ENCODE data around the gene LDLRAD2.

Gene LDLRAD2

GRCh38 chr1:21842606-21843162 is 30.6 kb downstream of the LDLRAD2 start:
- no peak for DNase-seq (ENCODE audit: low spot score)

- no peak for DNase-seq (ENCODE audit: low spot score)
Measured at GRCh38 chr1:21843208-21843607, 31.1 kb downstream of the LDLRAD2 start.

DNA sequence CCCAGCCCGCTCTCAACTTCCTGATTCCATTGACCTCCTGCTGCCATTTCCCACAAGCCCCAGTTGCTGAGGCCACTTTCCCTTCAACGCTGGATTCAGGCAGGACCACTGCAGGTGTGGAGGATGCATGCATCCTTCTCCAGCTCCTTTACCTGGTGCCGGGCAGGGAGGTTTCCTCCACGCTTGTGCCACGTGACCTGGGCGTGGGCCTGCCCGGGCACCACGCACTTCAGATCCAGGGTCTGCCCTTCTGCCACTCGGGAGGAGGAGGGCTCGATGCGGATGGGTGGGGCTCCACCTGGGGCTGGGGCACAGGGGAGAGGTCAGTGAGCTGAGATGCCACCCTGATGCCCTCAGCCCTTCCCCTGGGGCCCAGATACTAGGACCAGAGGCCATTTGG is 31.9 kb downstream of the LDLRAD2 start:
- DNase-seq (ENCODE audit: low spot score) = no peak

DNA sequence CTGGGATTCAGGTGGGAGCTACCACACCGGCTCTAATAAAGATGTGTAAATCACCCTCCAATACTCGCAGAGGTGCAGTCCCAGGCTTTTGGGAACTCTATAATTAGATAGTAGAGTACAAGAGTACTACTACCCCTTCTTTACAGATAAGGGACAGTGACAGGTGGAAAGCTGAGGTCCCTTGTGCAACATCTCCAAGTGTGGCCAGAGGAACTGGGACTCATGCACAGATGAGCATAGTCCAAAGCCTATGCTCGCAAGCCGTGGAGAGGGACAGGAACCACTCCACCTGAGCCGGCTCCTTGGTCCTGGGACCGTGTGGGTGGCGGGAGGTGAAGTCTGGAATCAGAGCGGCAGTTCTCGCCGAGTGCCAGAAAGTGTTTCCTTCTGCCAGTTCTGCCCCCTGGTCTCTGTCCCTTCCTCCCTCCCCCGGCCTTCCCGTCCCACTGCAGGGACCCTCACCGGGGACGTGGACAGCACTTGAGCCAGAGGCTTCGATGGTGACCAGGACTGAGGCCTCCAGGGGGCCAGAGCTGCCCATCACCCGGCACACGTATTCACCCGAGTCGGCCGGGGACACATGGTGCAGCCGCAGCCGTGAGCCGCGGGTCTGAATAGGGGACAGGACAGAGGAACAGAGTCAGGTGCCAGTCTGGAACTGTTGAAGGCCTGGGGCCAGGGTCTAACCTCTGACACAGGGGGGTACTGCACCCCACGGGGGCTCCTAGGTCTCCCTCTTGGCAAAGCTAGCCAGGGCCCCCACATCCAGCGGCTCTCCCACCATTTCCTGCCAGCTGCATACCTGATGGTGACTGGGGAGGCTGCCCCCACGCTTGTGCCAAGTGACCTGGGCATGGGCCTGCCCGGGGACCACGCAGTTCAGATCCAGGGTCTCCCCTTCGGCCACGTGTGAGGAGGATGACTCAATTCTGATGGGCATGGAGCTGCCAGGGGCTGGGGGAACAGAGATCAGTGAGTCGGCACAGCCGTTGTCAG is 33.9 kb downstream of the LDLRAD2 start:
- DNase-seq (ENCODE audit: low spot score) = no peak

DNA sequence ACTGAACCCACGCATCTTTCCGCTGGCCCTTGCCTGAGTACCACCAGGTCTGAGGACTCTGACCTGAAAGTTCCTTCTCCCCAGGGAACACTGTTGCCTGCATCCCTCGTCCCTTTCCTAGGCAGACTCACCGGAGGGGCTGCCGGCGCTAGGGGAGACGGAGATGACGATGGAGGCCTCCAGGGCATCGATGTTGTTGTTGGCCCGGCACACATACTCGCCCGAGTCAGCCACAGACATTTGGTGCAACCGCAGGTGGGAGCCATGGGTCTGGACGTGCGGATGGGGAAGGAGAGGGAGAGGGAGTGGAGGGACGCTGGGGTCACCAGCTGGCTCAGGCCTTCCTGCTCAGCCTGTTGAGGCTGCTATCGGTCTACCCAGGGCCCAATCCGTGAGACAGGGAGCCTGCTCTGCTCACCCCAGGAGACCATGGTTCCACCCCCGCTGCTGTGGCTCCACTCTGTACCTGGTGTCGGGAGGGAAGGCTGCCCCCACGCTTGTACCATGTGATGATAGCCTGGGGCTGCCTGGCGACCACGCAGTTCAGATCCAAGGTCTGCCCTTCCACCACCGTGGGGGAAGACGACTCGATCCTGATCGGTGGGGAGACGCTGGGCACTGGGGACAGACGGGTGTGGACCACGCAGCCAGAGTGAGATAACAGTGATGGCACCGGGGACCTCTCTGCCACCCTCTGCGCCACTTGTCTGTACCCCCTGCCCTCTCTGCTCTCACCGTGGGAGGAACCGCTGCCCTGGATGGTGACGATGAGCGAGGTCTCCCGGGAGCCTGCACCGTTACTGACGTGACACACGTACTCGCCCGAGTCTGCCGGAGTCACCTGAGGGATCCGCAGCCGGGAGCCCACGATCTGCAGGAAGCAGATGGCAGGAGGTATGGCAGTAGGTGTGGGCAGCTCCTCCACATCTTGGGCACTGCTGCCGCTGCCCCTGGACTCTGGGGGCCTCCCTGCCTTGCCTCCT is 35.4 kb downstream of the LDLRAD2 start:
- DNase-seq (ENCODE audit: low spot score) = no peak

DNA sequence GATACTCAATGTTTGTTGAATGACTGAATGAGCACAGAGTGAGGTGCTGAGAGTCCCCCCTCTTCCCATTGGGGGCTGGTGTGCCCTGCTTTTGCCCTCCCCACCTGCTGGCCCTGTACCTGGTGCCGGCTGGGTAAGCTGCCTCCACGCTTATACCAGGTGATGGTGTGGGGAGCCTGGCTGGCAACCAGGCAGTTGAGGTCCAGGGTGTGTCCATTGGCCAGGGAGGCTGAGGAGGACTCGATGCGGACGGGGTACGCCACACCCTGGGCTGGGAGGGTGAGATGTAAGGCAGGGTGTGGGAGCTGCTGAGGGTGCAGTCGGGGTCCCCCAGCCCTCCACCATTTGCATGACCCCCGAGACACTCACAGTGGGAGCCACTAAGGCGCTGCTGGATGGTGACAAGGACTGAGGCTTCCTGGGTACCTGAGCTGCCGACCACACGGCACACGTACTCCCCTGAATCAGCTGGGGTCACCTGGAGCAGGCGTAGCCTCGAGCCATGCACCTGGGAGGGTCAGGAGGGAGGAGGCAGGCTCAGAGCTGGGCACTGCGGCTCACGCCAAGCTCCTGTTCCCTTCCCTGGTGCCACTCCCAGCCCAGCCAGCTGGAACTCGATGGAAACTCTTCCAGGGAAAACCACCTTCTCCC is 36.6 kb downstream of the LDLRAD2 start:
- DNase-seq (ENCODE audit: low spot score) = no peak

GRCh38 chr1:21849909-21850576 is 38.0 kb downstream of the LDLRAD2 start:
- DNase-seq (ENCODE audit: low spot score) = no peak

GRCh38 chr1:21851430-21852250 is 39.6 kb downstream of the LDLRAD2 start:
- DNase-seq (ENCODE audit: low spot score) = no peak

GRCh38 chr1:21852282-21853130 is 40.4 kb downstream of the LDLRAD2 start:
- DNase-seq (ENCODE audit: low spot score) = no peak

DNA sequence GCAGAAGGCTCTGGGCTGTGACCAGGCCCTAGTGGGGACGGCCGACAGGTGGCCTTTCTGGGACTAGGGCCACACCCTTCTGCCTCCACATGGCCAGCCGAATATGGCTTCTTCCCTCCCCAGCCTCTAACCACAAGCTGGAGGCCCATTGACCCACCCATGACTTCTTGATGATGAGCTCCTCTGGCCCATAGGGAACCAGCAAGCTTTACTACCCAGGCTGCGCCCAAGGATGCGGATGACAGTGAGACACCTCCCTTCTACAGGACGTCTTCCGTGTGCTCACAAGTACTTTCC is 41.0 kb downstream of the LDLRAD2 start:
- no peak for DNase-seq (ENCODE audit: low spot score)

GRCh38 chr1:21854090-21854750 is 42.2 kb downstream of the LDLRAD2 start:
- DNase-seq (ENCODE audit: low spot score) = no peak

GRCh38 chr1:21854751-21855131 is 42.7 kb downstream of the LDLRAD2 start:
- no peak for DNase-seq (ENCODE audit: low spot score)

- no peak for DNase-seq (ENCODE audit: low spot score)
Measured at GRCh38 chr1:21855257-21856096, 43.4 kb downstream of the LDLRAD2 start.

GRCh38 chr1:21857142-21857839 is 45.2 kb downstream of the LDLRAD2 start:
- peak; percentile 74 for DNase-seq (ENCODE audit: low spot score)

- DNase-seq (ENCODE audit: low spot score) = no peak
Measured at GRCh38 chr1:21857840-21858670, 46.0 kb downstream of the LDLRAD2 start.

- no peak for DNase-seq (ENCODE audit: low spot score)
Measured at GRCh38 chr1:21859669-21860179, 47.7 kb downstream of the LDLRAD2 start.

All from GM03348 (cell line).